ENCODE measurements around the gene SNX33. TPM values are rescaled to one million over a fixed set of nuclear protein-coding genes. Genes with fewer than 3 reads are reported as not detected.
A peak's percentile ranks its signal among the peaks of the same experiment; 100 is the strongest.

SNX33 gene
- total and polyA plus RNA-seq, 2 of the 13 experiments (the other 11 are each of a cell fraction or from before 2014, with no cell fraction given) = 11.0 to 11.6 TPM

DNA sequence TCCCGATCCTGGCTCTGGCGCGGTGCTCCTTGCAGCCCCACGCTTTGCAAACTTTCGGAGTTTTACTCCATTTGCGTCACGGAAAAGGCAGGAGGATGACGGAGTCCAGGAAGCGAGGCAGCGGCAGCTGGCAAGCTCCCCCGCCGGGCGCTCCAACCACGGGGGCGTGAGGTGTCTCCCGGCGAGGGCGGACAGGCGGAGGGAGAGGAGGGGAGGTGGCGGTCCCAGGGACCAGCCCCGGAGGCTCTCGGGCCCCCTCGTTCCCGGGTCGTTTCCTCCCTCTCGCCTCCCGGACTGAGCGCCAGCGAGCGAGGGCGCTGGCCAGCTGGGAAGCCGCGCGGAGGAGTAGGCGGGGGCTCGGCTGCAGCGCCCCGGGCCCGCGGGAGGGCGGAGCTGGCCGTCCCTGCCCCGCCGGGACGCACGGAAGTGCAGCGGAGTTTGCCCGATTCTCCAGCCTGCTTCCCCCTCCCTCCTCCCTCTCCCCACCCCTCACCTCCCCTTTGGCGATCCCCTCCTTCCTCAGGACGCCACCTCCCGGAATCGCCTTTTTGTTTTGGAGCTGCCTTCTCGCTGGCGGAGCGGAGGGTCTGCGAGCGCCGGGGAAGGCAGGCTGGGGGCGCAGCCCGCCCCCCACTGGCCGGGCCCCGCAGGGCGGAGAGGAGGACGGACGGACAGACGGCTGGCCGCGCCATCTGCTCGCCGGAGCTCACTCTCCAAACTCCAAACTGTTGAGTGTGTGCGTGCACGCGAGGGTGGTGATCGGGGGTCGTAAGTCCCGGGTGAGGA, at the start of gene SNX33 (continued):
- TF ChIP-seq TRIM24 (CRISPR knock-in tag; IDR thresholded peaks at IDR 0.05) (no peak), MBNL3 (CRISPR knock-in tag; conservative IDR thresholded peaks at IDR 0.05) (no peak), ZNF792 (CRISPR knock-in tag; IDR thresholded peaks at IDR 0.05) (no peak), ZBTB21 (CRISPR knock-in tag; IDR thresholded peaks at IDR 0.05) (peak; percentile 57), HNF4A (CRISPR knock-in tag; IDR thresholded peaks at IDR 0.05) (no peak), JUN (CRISPR knock-in tag; IDR thresholded peaks at IDR 0.05) (no peak), AKAP8 (CRISPR knock-in tag; IDR thresholded peaks at IDR 0.05) (no peak), ZNF607 (CRISPR knock-in tag; IDR thresholded peaks at IDR 0.05; ENCODE audit: borderline replicate concordance) (peak; percentile 76; the same call in 1 of the 2 replicates), ZMYM3 (CRISPR knock-in tag; IDR thresholded peaks at IDR 0.05) (peak; percentile 24; the same call in 1 of the 2 replicates), ZNF44 (CRISPR knock-in tag; IDR thresholded peaks at IDR 0.05) (no peak), MYC (CRISPR knock-in tag; IDR thresholded peaks at IDR 0.05; ENCODE audit: borderline replicate concordance) (peak; percentile 75; the same call in 1 of the 2 replicates), MED13 (CRISPR knock-in tag; IDR thresholded peaks at IDR 0.05) (no peak), ZNF546 (CRISPR knock-in tag; conservative IDR thresholded peaks at IDR 0.05) (no peak), ZFY (CRISPR knock-in tag; IDR thresholded peaks at IDR 0.05) (peak; percentile 55), ZNF713 (CRISPR knock-in tag; IDR thresholded peaks at IDR 0.05) (no peak), ZNF660 (CRISPR knock-in tag; IDR thresholded peaks at IDR 0.05; ENCODE audit: borderline replicate concordance, low read depth) (no peak), SRSF1 (optimal IDR thresholded peaks at IDR 0.05; ENCODE audit: low read depth, low read length) (no peak), KDM4B (CRISPR knock-in tag; IDR thresholded peaks at IDR 0.05) (no peak), ZNF101 (CRISPR knock-in tag; IDR thresholded peaks at IDR 0.05; ENCODE audit: borderline replicate concordance, low read depth) (no peak), ZNF850 (CRISPR knock-in tag; conservative IDR thresholded peaks at IDR 0.05) (peak; percentile 72; the same call in 1 of the 2 replicates), ZC3H4 (CRISPR knock-in tag; IDR thresholded peaks at IDR 0.05; ENCODE audit: borderline replicate concordance) (no peak), ZNF350 (CRISPR knock-in tag; IDR thresholded peaks at IDR 0.05; ENCODE audit: borderline replicate concordance, low read depth) (no peak), ZNF510 (CRISPR knock-in tag; IDR thresholded peaks at IDR 0.05; ENCODE audit: low read depth) (no peak)
- TF ChIP-seq, protein P1, sequence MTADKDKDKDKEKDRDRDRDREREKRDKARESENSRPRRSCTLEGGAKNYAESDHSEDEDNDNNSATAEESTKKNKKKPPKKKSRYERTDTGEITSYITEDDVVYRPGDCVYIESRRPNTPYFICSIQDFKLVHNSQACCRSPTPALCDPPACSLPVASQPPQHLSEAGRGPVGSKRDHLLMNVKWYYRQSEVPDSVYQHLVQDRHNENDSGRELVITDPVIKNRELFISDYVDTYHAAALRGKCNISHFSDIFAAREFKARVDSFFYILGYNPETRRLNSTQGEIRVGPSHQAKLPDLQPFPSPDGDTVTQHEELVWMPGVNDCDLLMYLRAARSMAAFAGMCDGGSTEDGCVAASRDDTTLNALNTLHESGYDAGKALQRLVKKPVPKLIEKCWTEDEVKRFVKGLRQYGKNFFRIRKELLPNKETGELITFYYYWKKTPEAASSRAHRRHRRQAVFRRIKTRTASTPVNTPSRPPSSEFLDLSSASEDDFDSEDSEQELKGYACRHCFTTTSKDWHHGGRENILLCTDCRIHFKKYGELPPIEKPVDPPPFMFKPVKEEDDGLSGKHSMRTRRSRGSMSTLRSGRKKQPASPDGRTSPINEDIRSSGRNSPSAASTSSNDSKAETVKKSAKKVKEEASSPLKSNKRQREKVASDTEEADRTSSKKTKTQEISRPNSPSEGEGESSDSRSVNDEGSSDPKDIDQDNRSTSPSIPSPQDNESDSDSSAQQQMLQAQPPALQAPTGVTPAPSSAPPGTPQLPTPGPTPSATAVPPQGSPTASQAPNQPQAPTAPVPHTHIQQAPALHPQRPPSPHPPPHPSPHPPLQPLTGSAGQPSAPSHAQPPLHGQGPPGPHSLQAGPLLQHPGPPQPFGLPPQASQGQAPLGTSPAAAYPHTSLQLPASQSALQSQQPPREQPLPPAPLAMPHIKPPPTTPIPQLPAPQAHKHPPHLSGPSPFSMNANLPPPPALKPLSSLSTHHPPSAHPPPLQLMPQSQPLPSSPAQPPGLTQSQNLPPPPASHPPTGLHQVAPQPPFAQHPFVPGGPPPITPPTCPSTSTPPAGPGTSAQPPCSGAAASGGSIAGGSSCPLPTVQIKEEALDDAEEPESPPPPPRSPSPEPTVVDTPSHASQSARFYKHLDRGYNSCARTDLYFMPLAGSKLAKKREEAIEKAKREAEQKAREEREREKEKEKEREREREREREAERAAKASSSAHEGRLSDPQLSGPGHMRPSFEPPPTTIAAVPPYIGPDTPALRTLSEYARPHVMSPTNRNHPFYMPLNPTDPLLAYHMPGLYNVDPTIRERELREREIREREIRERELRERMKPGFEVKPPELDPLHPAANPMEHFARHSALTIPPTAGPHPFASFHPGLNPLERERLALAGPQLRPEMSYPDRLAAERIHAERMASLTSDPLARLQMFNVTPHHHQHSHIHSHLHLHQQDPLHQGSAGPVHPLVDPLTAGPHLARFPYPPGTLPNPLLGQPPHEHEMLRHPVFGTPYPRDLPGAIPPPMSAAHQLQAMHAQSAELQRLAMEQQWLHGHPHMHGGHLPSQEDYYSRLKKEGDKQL (CRISPR knock-in tag; IDR thresholded peaks at IDR 0.05; ENCODE audit: low read depth) = no peak
- TF ChIP-seq, protein P2, sequence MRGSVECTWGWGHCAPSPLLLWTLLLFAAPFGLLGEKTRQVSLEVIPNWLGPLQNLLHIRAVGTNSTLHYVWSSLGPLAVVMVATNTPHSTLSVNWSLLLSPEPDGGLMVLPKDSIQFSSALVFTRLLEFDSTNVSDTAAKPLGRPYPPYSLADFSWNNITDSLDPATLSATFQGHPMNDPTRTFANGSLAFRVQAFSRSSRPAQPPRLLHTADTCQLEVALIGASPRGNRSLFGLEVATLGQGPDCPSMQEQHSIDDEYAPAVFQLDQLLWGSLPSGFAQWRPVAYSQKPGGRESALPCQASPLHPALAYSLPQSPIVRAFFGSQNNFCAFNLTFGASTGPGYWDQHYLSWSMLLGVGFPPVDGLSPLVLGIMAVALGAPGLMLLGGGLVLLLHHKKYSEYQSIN (CRISPR knock-in tag; IDR thresholded peaks at IDR 0.05; ENCODE audit: borderline replicate concordance) = no peak
- TF ChIP-seq, protein P3, sequence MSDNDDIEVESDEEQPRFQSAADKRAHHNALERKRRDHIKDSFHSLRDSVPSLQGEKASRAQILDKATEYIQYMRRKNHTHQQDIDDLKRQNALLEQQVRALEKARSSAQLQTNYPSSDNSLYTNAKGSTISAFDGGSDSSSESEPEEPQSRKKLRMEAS (IDR thresholded peaks at IDR 0.05) = peak; percentile 61
